HL-60/S4 (cell line): ENCODE results near the gene CCDC197.

ENCODE experiments used
- in situ Hi-C: fragments of 300-500 bp; cut with MboI; formaldehyde crosslinking; loops from 2 replicates; pipeline ENCODE4 v1.14.3; 2022; ENCODE audit warnings: low sequenced_read_pairs

Gene CCDC197

GRCh38 chr14:94038921-94039629, 42.0 kb downstream of the CCDC197 start:
- in situ Hi-C loops, result no loop called here

GRCh38 chr14:94040247-94040646, 43.1 kb downstream of the CCDC197 start:
- in situ Hi-C loops, result no loop called here

GRCh38 chr14:94040796-94041195, 43.7 kb downstream of the CCDC197 start:
- in situ Hi-C loops, result no loop called here

GRCh38 chr14:94041551-94042346, 44.6 kb downstream of the CCDC197 start:
- in situ Hi-C loops, result no loop called here

GRCh38 chr14:94042433-94043091, 45.5 kb downstream of the CCDC197 start:
- in situ Hi-C loops, result no loop called here

GRCh38 chr14:94043111-94043755, 46.1 kb downstream of the CCDC197 start:
- in situ Hi-C loops, result no loop called here

- in situ Hi-C loops, result no loop called here
Measured at GRCh38 chr14:94043756-94044475, 46.8 kb downstream of the CCDC197 start.

- in situ Hi-C loops, result no loop called here
Measured at GRCh38 chr14:94044476-94045091, 47.5 kb downstream of the CCDC197 start.

- in situ Hi-C loops, result no loop called here
Measured at GRCh38 chr14:94045101-94045500, 48.0 kb downstream of the CCDC197 start.

GRCh38 chr14:94045563-94046345, 48.7 kb downstream of the CCDC197 start:
- in situ Hi-C loops, result no loop called here

GRCh38 chr14:94046696-94047250, 49.7 kb downstream of the CCDC197 start:
- in situ Hi-C loops, result no loop called here

- in situ Hi-C loops, result no loop called here
Measured at GRCh38 chr14:94047581-94047980, 50.5 kb downstream of the CCDC197 start.

GRCh38 chr14:94048691-94049624, 51.9 kb downstream of the CCDC197 start:
- in situ Hi-C loops, result no loop called here

GRCh38 chr14:94049625-94050023, 52.5 kb downstream of the CCDC197 start:
- in situ Hi-C loops, result no loop called here

GRCh38 chr14:94050231-94050880, 53.3 kb downstream of the CCDC197 start:
- in situ Hi-C loops, result no loop called here

GRCh38 chr14:94051115-94051514, 54.0 kb downstream of the CCDC197 start:
- in situ Hi-C loops, result no loop called here

- in situ Hi-C loops, result no loop called here
Measured at GRCh38 chr14:94051779-94052178, 54.7 kb downstream of the CCDC197 start.

GRCh38 chr14:94052199-94052598, 55.1 kb downstream of the CCDC197 start:
- in situ Hi-C loops, result no loop called here
